NCI-H187 (cell line): ENCODE data around the gene ASTN2.
"Not testable (repeated sequence)": the region's sequence is repeated elsewhere in the genome, so short reads cannot be mapped to it uniquely, and the experiment has no call there.

ENCODE experiments used
- DNase-seq, 2 experiments: peaks; one replicate each; lab custom pipeline; 2025; lab: John Stamatoyannopoulos, UW

Gene ASTN2

GRCh38 chr9:116924462-116925110, 490.3 kb downstream of the ASTN2 start:
- no peak for DNase-seq

- not testable (repeated sequence) for DNase-seq
Measured at GRCh38 chr9:116917895-116918508, 496.9 kb downstream of the ASTN2 start.

DNA sequence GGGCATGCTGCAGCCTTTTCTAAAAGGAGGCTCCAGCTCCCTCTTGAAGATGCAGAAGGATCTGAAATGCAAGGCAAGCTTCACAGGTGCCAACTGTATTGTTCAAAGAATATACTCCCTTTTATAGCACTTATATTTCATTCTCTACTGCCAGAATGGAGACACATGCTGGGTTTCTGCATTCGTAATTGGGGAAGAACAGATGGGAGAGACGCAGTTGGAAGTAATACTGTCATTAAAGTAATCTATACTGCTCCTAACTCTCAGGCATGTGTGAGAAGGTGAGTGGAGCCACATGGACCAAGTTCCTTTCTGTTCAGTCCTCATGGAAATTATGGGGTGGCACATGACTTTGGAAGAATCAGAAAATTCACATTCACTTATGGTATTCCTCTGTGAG, 501.3 kb downstream of the ASTN2 start:
- DNase-seq = no peak

- no peak for DNase-seq
Measured at GRCh38 chr9:116910201-116910600, 504.7 kb downstream of the ASTN2 start.

GRCh38 chr9:116907989-116908388, 506.9 kb downstream of the ASTN2 start:
- DNase-seq = no peak

DNA sequence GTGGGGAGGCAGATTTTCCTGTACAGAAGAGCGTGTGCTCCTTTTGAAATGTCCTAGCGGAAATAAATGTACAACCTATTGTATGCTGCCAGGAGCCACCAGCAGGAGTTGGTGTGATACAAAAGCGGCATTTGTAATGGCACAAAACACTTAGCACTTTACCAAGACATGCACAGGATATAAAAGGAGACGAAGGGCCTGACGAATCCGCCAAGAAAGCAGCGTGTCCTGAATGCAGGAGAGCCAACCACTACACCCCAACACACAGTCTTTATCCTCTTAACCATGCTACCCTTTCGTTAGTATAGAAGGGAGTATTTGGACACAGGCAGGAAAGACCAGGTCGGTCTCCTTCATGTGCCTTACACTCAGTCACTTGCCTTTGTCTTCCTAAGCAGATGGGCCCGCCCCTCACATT, 509.7 kb downstream of the ASTN2 start:
- no peak for DNase-seq

GRCh38 chr9:116904165-116904564, 510.7 kb downstream of the ASTN2 start:
- DNase-seq = no peak

- DNase-seq = no peak
Measured at GRCh38 chr9:116901260-116901659, 513.6 kb downstream of the ASTN2 start.

DNA sequence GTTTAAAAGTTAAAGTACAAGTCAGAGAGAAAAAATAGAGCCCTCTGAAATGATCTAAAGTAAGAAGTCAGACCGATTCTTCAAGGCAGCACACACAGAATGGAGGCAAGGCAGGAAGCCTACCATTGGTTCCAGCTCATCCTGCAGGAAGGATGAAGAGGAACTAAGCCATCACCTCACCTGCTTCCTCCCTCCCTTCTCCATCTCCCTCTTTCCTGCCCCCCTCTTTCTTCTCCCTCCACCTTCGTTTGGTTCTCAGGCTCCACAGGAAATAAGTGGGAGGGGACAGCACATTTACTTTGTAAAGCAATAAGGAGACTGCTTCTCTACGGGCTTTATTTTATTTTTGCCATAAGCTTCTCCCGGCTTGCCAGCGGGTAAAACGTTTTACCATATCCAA, 514.3 kb downstream of the ASTN2 start:
- DNase-seq = no peak

- no peak for DNase-seq
Measured at GRCh38 chr9:116900007-116900367, 514.9 kb downstream of the ASTN2 start.

DNA sequence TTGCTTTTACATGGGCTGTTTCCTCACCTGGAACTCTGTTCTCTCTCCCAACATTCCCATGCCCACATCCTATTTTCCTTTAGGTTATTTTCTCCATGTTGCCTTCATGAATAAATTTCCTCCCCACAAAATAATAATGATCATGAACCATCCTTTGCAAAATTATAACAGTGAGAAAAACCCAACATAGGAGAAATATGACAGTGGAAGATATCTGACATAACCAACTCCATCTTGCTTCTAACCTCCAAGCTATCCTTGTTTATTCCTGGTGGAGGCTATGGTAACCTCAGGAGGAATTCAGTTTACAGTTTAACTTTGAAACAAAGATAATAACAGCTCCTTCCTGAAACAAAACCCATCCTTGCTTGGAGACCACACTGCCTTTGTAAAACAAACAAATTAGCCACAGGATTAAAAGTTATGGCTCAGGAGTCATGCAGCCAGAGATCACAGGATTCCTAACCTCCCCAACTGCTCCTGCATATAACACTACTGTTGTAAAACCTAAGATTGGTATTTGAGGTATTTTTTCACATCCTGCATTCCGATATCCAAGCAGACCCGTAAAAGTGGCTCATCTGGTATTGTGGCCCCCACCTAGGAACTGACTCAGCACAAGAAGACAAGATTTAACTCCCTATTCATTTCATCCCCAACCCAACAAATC, 515.4 kb downstream of the ASTN2 start:
- DNase-seq = no peak

GRCh38 chr9:116898131-116898530, 516.7 kb downstream of the ASTN2 start:
- not testable (repeated sequence) for DNase-seq

GRCh38 chr9:116897201-116897600, 517.7 kb downstream of the ASTN2 start:
- DNase-seq = no peak

- no peak for DNase-seq
Measured at GRCh38 chr9:116895961-116896360, 518.9 kb downstream of the ASTN2 start.

DNA sequence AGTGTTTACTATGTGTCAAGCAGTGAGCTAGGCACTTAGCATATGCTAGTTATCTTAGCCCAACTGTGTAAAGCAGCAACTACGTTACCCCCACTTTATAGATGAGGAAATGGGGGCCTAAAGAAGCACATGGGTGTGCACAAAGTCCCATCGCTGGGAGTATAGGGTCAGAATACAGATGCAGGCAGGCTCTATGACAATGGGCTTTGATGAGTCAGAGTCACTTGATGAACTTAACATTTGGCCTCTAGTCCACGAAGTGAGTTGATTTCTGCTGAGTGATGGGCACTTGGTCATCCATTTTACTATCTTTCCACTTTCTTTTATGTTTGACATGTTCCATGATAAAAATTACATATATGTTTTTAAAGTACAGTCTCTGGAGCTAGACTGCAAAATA, 523.4 kb downstream of the ASTN2 start:
- DNase-seq = no peak

- DNase-seq = not testable (repeated sequence)
Measured at GRCh38 chr9:116888476-116888875, 526.4 kb downstream of the ASTN2 start.

GRCh38 chr9:116888066-116888465, 526.8 kb downstream of the ASTN2 start:
- no peak for DNase-seq

DNA sequence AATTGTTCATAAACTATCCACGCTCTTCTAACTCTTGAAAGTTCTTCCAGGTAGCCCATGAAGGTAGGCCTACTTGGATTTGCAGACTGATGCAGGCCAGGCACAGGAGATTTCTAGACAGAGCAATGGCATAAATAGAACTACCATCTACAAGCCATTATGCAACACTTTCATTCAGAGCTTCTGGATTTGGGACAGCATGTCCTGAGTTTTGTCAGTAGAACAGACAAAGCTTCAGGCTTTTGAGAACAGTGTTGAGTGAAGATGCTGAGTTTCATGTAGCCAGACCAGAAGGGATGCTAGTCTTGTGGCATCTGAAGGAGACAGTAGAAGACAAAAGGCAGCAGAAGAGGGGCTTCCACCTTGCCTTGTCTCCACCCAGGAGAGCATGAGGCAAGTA, 531.2 kb downstream of the ASTN2 start:
- DNase-seq = no peak

DNA sequence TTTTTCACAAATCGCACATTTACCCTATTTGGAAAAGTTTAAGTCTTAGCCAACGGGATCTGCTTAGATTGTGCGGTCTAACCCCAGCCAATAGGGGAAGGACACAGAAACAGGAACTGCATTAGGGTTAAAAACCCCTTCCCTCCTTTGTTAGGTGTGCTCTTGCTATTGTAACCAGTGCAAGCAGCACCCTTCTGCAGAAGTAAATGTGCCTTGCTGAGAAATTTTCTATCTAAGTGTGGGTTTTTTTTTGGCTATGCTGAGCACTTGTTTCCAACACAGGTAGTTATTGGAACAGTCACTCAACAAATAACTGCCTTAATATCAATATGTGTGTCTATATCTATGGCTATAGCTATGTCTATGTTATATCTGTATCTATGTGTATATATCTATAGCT, 537.8 kb downstream of the ASTN2 start:
- DNase-seq = no peak

DNA sequence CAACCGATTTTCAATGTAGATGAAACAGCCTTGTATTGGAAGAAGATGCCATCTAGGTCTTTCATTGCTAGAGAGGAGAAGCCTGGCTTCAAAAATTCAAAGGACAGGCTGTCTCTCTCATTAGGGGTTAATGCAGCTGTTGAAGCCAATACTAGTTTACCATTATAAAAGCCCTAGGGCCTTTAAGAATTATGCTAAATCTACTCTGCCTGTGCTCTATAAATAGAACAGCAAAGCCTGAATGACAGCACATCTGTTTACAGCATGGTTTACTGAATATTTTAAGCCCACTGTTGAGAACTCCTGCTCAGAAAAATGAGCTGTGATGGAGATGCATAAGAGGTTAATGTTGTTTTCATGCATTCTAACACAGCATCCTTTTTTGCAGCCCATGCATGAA, 539.3 kb downstream of the ASTN2 start:
- no peak for DNase-seq

DNA sequence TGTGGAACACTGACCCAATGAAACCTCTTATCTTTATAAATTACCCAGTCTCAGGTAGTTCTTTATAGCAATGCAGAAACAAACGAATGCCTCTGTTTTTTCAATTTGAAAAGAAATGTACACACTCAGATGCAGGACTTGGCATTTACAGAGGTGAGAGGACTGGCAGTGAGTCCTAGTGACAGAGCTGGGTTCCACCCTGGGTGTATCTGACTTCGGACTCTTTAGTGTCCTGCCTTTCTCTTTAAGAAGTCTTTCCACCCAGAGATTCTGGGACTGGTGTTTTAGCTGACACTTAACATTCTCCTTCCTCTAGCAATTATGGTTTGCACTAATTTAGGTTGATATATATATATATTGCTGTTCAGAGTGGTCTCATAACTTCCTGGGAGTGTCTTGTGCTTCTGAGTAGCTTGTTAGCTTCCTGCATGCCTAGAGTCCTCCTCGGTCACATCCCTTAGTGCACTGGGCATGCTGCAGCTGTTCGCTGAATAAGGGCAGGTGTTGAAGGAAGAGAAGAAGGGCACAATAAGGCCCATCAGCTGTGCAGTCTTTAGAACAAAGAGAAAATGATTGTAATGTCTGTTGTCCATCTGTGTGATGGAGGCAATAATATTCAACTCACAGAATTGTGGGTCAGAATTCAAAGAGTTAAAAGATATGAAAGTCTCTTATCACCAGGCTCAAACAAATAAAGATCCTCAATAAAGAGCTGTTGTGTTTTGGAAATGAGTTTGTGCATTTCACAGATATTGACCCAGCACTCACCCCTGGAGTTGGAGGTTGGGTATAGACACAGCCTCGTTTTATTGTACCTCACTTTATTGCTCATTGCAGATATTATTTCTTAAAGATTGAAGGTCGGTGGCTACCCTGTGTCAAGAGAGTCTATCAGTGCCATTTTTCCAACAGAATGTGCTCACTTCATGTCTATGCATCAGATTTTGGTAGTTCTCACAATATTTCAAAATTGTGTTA, 540.6 kb downstream of the ASTN2 start:
- DNase-seq = no peak

DNA sequence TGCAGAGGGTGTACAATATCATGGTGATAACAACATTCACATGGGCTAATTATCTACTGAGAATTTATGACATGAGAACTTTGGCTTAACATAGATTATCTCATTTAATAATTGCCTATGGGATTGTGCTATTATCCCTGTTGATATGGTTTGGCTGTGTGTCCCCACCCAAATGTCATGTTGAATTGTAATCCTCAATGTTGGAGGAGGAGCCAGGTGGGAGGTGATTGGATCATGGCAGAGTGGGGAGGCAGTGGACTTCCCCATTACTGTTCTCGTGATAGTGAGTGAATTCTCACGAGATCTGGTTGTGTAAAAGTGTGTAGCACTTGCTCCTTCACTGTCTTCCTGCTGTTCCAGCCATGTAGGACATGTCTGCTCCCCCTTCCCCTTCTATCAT, 541.4 kb downstream of the ASTN2 start:
- DNase-seq = no peak
